Right renal cortex interstitium (tissue), 3 donors: ENCODE measurements around the gene GBF1. TPM values are rescaled to one million over a fixed set of nuclear protein-coding genes. Genes with fewer than 3 reads are reported as not detected.
A peak's percentile ranks its signal among the peaks of the same experiment; 100 is the strongest.

Experiments
- DNase-seq, 3 donors: peaks; one replicate each; pipeline ENCODE4 v3.0.0-alpha.2; 2013; ENCODE audit warnings: low read depth in 3 of 3, low spot score in 2 of 3
- polyA plus RNA-seq, 3 donors: library from polyadenylated mRNA; unstranded; fragments of 120-200 nt; gene quantifications; one replicate each; pipeline ENCODE4 v1.2.1, GENCODE V29; 2013; ENCODE audit not compliant: insufficient read length in 3 of 3

The GBF1 gene
- polyA plus RNA-seq, 3 donors = 40.5 to 44.7 (median 42.3) TPM

DNA sequence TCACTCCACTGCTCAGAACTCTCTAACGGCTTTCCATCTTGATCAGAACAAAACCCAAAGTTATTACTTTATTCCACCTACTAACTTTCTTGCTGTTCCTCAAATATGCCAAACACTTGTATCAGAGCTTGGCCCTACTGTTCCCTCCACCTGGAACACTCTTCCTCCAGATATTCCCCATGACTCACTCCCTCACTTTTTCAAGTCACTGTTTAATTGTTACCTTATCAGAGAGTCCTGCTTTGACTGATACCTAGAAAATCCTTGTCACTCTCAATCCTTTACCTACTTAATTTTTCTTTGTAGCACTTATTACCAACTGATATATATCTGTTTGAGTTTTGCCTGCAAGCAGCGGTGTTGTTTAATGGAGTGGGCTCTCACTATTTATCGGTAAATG lies 144.6 kb downstream of the GBF1 start:
- no peak for DNase-seq

DNA sequence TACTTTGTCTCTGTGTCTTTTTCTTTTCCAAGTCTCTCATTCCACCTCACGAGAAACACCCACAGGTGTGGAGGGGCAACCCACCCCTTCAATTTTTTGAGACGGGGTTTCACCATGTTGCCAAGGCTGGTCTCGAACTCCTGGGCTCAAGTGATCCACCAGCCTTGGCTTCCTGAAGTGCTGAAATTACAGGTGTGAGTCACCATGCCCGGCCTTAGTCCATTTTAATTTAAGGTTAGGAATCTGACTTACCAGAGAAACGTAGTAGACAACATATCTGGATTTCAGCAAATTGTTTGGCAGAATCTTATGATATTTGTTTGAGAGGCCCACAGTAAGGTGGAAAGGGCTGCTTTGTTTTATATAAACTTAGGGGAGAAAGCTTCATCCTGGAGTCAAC lies 147.0 kb downstream of the GBF1 start:
- DNase-seq = no peak

DNA sequence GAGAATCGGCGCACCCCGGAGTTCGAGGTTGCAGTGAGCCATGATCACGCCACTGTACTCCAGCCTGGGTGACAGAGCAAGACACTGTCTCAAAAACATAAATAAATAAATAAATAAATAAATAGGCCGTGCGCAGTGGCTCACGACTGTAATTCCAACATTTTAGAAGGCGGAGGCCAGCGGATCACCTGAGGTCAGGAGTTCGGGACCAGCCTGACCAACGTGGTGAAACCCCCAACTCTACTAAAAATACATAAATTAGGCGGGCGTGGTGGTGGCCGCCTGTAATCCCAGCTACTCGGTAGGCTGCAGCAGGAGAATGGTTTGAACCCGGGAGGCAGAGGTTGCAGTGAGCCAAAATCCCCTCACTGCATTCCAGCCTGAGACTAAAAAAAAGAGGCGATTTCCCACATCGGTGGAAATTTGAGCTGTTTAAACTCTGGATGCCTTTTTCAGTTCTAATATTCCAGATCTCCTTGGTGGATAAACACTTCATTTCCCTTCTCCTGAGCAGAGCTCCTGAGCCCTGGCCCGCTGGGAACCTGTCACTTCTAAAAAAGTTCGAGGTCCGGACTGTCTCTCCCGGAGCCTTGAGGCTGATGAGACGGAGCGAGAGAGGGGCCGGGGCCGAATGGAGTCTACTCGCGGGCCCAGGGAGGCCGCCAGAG lies 148.2 kb downstream of the GBF1 start:
- no peak for DNase-seq

GRCh38 chr10:102394079-102394800 lies 148.9 kb downstream of the GBF1 start:
- peak; percentile 76 to 82 (median 81) for DNase-seq

GRCh38 chr10:102394801-102395399 lies 149.6 kb downstream of the GBF1 start:
- DNase-seq = no peak

DNA sequence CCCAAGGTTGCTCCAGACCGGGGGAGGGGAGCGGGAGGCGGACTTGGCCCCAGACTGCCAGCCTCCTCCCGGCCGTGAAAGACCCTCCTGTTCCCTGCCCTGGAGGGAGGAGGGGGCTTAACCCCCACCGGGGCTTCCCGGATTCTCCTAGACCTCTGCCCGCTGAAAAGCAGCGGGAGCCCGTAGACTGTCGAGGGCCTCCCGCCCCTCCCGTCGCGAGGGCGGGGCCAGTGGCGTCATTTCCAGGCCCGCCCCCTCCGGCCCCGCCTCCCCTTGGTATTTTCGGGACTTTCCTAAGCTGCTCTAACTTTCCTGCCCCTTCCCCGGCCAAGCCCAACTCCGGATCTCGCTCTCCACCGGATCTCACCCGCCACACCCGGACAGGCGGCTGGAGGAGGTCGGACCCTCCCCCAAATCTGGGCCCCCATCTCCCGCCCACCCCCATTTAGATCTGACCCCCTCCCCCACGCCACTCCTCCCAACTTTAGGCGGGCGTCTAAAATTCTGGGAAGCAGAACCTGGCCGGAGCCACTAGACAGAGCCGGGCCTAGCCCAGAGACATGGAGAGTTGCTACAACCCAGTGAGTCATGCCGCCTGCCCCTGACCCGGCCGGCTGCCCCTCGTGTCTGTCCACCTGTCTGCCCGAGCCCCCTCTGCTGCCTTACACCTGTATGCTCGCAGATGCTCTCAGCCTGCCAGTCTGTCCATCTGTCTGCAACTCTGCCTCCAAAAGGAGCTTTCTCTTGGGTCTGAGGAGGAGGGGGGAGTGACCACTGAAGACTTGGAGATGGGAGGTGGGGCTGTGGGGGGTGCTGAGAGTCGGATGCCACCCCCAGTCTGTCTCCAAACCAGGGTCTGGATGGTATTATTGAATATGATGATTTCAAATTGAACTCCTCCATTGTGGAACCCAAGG lies 150.3 kb downstream of the GBF1 start, which contains the start of gene NFKB2:
Gene NFKB2, plus strand, starts transcription at position 306 of the 917 bp plus-strand sequence. Its CDS starts 255 bp downstream, at position 561.
- peak in 1 of 3 donors; percentile 81 for DNase-seq

DNA sequence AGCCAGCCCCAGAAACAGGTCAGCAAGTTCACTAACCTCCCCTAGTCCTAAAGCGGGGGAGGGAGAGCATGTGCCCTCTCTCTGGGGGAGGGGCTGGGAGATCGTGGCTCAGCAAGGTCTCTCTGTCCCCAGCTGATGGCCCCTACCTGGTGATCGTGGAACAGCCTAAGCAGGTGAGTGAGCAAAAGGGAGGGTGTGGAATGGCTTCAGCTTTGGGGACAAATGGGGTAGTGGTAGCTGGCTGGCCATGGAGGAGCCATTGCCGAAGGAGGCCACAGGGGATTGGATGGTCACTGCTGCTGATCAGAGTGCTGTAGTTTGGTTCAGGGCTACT lies 151.0 kb downstream of the GBF1 start:
- DNase-seq = no peak

GRCh38 chr10:102396730-102397151 lies 151.4 kb downstream of the GBF1 start:
- DNase-seq = no peak

DNA sequence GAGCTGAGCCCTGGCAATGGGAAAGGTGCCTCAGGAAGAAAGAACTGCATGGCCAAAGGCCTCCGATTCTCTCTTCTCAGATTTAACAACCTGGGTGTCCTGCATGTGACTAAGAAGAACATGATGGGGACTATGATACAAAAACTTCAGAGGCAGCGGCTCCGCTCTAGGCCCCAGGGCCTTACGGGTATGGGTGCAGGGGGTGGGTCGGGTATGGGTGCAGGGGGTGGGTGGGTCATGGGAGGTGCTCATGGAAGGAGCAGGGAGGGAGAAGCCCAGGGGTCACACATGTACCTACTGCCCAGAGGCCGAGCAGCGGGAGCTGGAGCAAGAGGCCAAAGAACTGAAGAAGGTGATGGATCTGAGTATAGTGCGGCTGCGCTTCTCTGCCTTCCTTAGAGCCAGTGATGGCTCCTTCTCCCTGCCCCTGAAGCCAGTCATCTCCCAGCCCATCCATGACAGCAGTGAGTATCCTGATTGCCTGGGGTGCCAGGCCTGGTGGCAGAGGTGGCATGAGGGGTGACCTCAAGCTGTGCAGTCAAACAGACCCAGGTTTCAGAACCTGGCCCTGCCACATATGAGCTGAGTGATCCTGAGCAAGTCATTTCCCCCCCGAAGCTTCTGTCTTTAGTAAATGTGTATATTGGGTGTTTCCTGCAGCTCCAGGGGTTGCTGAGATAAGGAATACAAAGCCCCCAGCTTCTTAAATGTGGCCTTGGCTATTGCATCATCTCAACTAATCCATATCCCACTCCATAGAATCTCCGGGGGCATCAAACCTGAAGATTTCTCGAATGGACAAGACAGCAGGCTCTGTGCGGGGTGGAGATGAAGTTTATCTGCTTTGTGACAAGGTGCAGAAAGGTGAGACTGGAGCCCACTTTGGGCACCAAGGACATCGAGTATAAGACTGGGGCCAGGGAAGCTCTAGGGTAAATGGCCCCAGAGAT lies 152.2 kb downstream of the GBF1 start:
- no peak for DNase-seq

DNA sequence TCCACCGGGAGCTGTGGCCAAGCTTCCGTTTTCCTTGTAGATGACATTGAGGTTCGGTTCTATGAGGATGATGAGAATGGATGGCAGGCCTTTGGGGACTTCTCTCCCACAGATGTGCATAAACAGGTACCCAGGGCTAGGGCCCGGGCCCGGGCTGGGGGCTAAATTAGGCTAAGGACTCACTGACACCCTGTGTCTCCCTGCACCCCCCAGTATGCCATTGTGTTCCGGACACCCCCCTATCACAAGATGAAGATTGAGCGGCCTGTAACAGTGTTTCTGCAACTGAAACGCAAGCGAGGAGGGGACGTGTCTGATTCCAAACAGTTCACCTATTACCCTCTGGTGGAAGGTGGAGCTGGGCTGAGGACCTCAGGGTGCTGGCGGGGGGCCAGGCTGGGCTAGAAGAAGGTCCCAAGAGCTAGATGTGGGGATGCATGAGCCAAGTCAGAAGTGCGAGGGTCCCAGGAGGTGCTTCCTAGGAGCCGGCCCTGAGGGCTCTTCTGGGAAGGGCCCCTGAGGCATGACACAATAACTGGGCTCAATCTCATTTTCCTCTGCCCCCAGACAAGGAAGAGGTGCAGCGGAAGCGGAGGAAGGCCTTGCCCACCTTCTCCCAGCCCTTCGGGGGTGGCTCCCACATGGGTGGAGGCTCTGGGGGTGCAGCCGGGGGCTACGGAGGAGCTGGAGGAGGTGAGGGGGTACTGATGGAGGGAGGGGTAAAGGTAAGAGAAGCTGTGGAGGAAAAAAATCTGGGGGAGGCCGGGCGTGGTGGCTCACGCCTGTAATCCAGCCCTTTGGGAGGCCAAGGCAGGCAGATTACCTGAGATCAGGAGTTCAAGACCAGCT lies 153.1 kb downstream of the GBF1 start:
- no peak for DNase-seq

- DNase-seq = peak in 1 of 3 donors; percentile 77
Observed at GRCh38 chr10:102399217-102400021, 154.1 kb downstream of the GBF1 start.

GRCh38 chr10:102400076-102400475 lies 154.7 kb downstream of the GBF1 start:
- no peak for DNase-seq

DNA sequence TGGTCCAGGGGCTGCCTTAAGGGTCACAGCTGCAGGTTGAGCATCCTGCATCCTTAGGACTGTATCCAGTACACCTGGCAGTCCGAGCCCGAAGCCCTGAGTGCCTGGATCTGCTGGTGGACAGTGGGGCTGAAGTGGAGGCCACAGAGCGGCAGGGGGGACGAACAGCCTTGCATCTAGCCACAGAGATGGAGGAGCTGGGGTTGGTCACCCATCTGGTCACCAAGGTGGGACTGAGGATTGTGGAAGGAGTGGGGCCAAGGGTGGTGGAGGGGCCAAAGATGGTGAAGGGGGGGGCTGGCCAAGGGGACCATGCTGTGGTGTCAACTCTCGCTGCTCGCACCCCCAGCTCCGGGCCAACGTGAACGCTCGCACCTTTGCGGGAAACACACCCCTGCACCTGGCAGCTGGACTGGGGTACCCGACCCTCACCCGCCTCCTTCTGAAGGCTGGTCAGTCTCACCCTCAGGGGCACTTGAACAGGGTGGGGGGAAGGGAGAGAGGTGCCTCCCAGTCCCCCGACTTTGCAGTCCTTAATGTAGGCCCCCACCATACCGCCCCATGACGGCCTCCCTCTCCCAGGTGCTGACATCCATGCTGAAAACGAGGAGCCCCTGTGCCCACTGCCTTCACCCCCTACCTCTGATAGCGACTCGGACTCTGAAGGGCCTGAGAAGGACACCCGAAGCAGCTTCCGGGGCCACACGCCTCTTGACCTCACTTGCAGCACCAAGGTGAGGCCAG lies 155.4 kb downstream of the GBF1 start:
- DNase-seq = no peak

GRCh38 chr10:102401342-102401654 lies 156.0 kb downstream of the GBF1 start:
- no peak for DNase-seq

DNA sequence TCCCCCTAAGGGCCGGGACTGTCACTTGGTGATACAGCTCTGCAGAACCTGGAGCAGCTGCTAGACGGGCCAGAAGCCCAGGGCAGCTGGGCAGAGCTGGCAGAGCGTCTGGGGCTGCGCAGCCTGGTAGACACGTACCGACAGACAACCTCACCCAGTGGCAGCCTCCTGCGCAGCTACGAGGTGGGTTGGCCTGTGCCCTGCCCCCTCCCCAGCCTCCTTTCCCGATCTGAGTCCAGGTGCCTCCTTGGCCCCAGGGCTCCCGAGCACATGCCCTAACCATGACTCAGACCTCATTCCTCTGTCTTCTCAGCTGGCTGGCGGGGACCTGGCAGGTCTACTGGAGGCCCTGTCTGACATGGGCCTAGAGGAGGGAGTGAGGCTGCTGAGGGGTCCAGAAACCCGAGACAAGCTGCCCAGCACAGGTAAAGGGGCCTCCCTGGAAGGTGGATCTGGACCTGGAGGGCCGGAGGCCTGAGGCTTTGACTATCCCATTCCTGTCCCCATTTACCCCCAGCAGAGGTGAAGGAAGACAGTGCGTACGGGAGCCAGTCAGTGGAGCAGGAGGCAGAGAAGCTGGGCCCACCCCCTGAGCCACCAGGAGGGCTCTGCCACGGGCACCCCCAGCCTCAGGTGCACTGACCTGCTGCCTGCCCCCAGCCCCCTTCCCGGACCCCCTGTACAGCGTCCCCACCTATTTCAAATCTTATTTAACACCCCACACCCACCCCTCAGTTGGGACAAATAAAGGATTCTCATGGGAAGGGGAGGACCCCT lies 156.6 kb downstream of the GBF1 start:
- no peak for DNase-seq

GRCh38 chr10:102402512-102402896 lies 157.2 kb downstream of the GBF1 start:
- DNase-seq = no peak

- no peak for DNase-seq
Observed at GRCh38 chr10:102403115-102403514, 157.8 kb downstream of the GBF1 start.
